ENCODE data around the gene TET1. TPM values are rescaled to one million over a fixed set of nuclear protein-coding genes. Genes with fewer than 3 reads are reported as not detected.
A peak's percentile ranks its signal among the peaks of the same experiment; 100 is the strongest.
"Not testable (repeated sequence)": the region's sequence is repeated elsewhere in the genome, so short reads cannot be mapped to it uniquely, and the experiment has no call there.

TET1 gene
- 2.4 TPM for total RNA-seq

- DNase-seq (ENCODE audit: low read depth in 2 of 3, low spot score in 2 of 3), result no peak
These were observed at the start of gene TET1 for GRCh38 chr10:68560186-68560942. TSS of gene TET1 (plus strand) at chr10:68560337. CDS start at chr10:68572339, 12,002 bp downstream.

- DNase-seq (ENCODE audit: low read depth in 2 of 3, low spot score in 2 of 3), result not testable (repeated sequence)
These were observed 43.9 kb upstream of the TET1 start for GRCh38 chr10:68516216-68516615.

GRCh38 chr10:68516766-68517165 is 43.4 kb upstream of the TET1 start:
- no peak for DNase-seq (ENCODE audit: low read depth in 2 of 3, low spot score in 2 of 3)

- no peak for DNase-seq (ENCODE audit: low read depth in 2 of 3, low spot score in 2 of 3)
These were observed 42.9 kb upstream of the TET1 start for GRCh38 chr10:68517188-68517587.

- DNase-seq (ENCODE audit: low read depth in 2 of 3, low spot score in 2 of 3), result not testable (repeated sequence)
These were observed 41.5 kb upstream of the TET1 start for GRCh38 chr10:68518609-68519008.

GRCh38 chr10:68525490-68526038 is 34.6 kb upstream of the TET1 start:
- not testable (repeated sequence) for DNase-seq (ENCODE audit: low read depth in 2 of 3, low spot score in 2 of 3)

- DNase-seq (ENCODE audit: low read depth in 2 of 3, low spot score in 2 of 3), result no peak
These were observed 33.4 kb upstream of the TET1 start for GRCh38 chr10:68526634-68527307.

- DNase-seq (ENCODE audit: low read depth in 2 of 3, low spot score in 2 of 3), result no peak
These were observed 23.2 kb upstream of the TET1 start for GRCh38 chr10:68536973-68537372.

- no peak for DNase-seq (ENCODE audit: low read depth in 2 of 3, low spot score in 2 of 3)
These were observed 22.3 kb upstream of the TET1 start for GRCh38 chr10:68537796-68538195.

- DNase-seq (ENCODE audit: low read depth in 2 of 3, low spot score in 2 of 3), result no peak
These were observed 16.9 kb upstream of the TET1 start for GRCh38 chr10:68543004-68543918.

- peak in 2 of 3 donors; percentile 66 to 85 for DNase-seq (ENCODE audit: low read depth in 2 of 3, low spot score in 2 of 3)
These were observed 9.3 kb upstream of the TET1 start for GRCh38 chr10:68550747-68551411.

- no peak for DNase-seq (ENCODE audit: low read depth in 2 of 3, low spot score in 2 of 3)
These were observed 7.0 kb upstream of the TET1 start for GRCh38 chr10:68553138-68553537.

GRCh38 chr10:68553599-68553998 is 6.5 kb upstream of the TET1 start:
- no peak for DNase-seq (ENCODE audit: low read depth in 2 of 3, low spot score in 2 of 3)

GRCh38 chr10:68558478-68558877 is 1.7 kb upstream of the TET1 start:
- no peak for DNase-seq (ENCODE audit: low read depth in 2 of 3, low spot score in 2 of 3)

- DNase-seq (ENCODE audit: low read depth in 2 of 3, low spot score in 2 of 3), result no peak
These were observed 886 bp upstream of the TET1 start for GRCh38 chr10:68559251-68559650.

- peak in 1 of 3 donors; percentile 48 for DNase-seq (ENCODE audit: low read depth in 2 of 3, low spot score in 2 of 3)
These were observed 324 bp upstream of the TET1 start for GRCh38 chr10:68559841-68560185.

- DNase-seq (ENCODE audit: low read depth in 2 of 3, low spot score in 2 of 3), result peak in 1 of 3 donors; percentile 16
These were observed 1.1 kb downstream of the TET1 start for GRCh38 chr10:68560943-68561864.

GRCh38 chr10:68561865-68562649 is 1.9 kb downstream of the TET1 start:
- peak in 1 of 3 donors; percentile 36 for DNase-seq (ENCODE audit: low read depth in 2 of 3, low spot score in 2 of 3)

Measured in hematopoietic multipotent progenitor cell (in vitro differentiated cells).